GM19467 (cell line): ENCODE results near the gene SCCPDH.

Experiments
- ATAC-seq: cut with Tn5 transposase; IDR thresholded peaks from one replicate; pipeline ENCODE4 v1.9.1; 2021; ENCODE audit warnings: mild to moderate bottlenecking, moderate library complexity; ENCODE audit not compliant: unreplicated experiment

Gene SCCPDH

GRCh38 chr1:246748867-246749266 lies 24.7 kb downstream of the SCCPDH start:
- ATAC-seq = no peak

GRCh38 chr1:246750752-246751151 lies 26.5 kb downstream of the SCCPDH start:
- no peak for ATAC-seq

- ATAC-seq = no peak
Observed at GRCh38 chr1:246753670-246754535, 29.7 kb downstream of the SCCPDH start.

GRCh38 chr1:246755419-246755818 lies 31.2 kb downstream of the SCCPDH start:
- ATAC-seq = no peak

- no peak for ATAC-seq
Observed at GRCh38 chr1:246760422-246761347, 36.5 kb downstream of the SCCPDH start.

- no peak for ATAC-seq
Observed at GRCh38 chr1:246761396-246761795, 37.2 kb downstream of the SCCPDH start.

GRCh38 chr1:246765521-246765920 lies 41.3 kb downstream of the SCCPDH start:
- ATAC-seq = no peak

GRCh38 chr1:246768403-246769020 lies 44.3 kb downstream of the SCCPDH start:
- no peak for ATAC-seq

- ATAC-seq = no peak
Observed at GRCh38 chr1:246769306-246769705, 45.1 kb downstream of the SCCPDH start.

- ATAC-seq = no peak
Observed at GRCh38 chr1:246771366-246771765, 47.2 kb downstream of the SCCPDH start.

GRCh38 chr1:246772686-246773085 lies 48.5 kb downstream of the SCCPDH start:
- no peak for ATAC-seq

GRCh38 chr1:246773213-246773641 lies 49.0 kb downstream of the SCCPDH start:
- peak; percentile 98 for ATAC-seq

- no peak for ATAC-seq
Observed at GRCh38 chr1:246775531-246776385, 51.5 kb downstream of the SCCPDH start.

- no peak for ATAC-seq
Observed at GRCh38 chr1:246776923-246777322, 52.7 kb downstream of the SCCPDH start.

GRCh38 chr1:246778663-246779062 lies 54.5 kb downstream of the SCCPDH start:
- ATAC-seq = no peak

GRCh38 chr1:246779561-246780175 lies 55.5 kb downstream of the SCCPDH start:
- ATAC-seq = no peak

GRCh38 chr1:246780264-246780663 lies 56.1 kb downstream of the SCCPDH start:
- ATAC-seq = no peak

- no peak for ATAC-seq
Observed at GRCh38 chr1:246781212-246781611, 57.0 kb downstream of the SCCPDH start.

- peak; percentile 49 for ATAC-seq
Observed at GRCh38 chr1:246782120-246782900, 58.1 kb downstream of the SCCPDH start.
